PFSK-1 (cell line): Measurements from ENCODE around the gene WDR86.

Source experiments
- REST ChIP-seq, 2 experiments: IDR thresholded peaks; 2 replicates each; pipeline versions ENCODE4 v1.6.1 to v1.8.0; 2011 to 2012; ENCODE audit warnings: low read depth in 2 of 2, low read length in 2 of 2, control low read depth in 1 of 2, inconsistent platforms in 1 of 2, mild to moderate bottlenecking in 1 of 2, moderate library complexity in 1 of 2; ENCODE audit not compliant: insufficient read depth in 1 of 2
- TAF1 ChIP-seq: IDR thresholded peaks from 2 replicates; pipeline ENCODE4 v1.6.1; 2012; ENCODE audit warnings: low read length, control low read depth, borderline replicate concordance; ENCODE audit not compliant: insufficient read depth

GRCh38 chr7:151408839-151409666 is 785 bp downstream of the WDR86 start:
- no peak for TF ChIP-seq TAF1
- TF ChIP-seq REST (IDR thresholded peaks at IDR 0.05; ENCODE audit: insufficient read depth in 1 of 2, low read depth in 2 of 2, low read length in 2 of 2) = no peak
